ENCODE results near the gene TMEM30A.

TMEM30A gene

DNA sequence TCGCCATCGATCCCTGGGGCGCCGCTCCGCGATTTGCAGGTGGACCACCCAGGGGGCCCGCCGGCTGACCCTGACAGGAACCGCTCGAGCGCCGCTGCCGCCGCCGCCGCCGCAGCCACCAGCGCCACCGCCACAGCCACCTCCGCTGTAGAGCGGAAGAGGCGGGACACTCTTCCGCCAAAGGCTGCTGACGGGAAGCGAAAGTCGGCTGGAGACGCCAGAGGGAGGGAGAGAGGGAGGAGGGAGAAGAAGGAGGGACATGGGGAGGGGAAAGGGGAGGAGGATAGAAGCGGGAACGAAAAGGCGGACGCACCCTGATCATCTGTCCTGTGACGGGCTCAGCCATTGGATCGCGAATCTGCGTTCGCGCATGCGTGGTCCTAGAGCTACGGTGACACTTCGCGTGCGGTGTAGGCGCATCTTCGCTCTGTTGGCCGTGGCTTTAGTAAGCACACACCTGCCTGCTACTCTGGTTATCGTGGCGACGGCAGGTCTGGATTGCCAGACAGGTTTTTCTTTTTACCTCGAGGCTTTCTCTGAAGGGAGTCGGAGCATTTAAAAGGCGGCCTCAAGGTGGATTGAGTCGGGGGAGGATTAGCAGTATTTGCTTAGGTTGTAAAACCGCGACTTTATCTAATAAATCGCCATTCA, at the start of gene TMEM30A:
Gene TMEM30A (minus strand): TSS at position 161 of the 651 bp plus-strand sequence. CDS start 154 bp downstream, at position 7.
- DNase-seq (ENCODE audit: low read depth): peak; percentile 99

DNA sequence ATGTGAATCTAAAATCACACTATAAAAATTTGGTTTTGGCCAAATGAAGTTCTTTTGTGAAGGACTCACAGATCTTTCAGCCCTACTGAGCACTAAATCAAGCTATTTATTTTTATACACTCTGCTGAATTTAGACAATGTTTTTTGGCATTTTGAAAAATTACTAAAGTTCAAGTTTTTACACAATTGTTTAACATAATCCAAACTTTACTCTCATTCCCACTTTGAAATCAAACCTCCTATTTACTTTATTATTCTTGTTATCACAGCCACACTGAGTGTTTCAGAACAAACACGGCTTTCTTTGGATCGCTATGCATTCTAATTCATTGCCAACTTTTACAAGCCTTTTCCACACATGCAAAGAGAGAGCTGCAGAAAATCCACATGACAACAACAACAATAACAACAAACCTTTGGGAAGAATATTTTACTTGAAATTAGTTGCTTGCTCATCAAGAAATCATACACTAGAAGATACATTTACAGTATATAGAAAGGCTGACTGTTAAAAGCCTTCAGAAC, 49.1 kb upstream of the TMEM30A start:
- DNase-seq (ENCODE audit: low read depth): peak; percentile 6

DNA sequence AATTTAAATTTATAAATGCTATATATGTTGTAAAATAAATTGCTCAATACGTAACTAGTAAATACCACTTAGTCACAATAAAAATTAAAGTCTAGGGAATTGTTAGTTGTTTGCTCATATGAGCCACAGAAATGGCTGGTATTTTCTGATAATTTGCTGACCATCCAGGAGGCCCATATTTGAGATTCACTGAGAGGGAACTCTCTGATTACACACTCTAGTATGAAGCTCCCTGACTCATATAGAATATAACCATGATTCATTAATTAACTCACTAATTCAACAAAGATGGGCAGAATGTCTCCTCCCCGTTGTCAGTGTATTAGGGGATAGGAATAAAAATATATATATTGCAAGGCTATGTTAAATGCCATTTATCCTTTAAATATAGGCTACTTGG, 46.6 kb upstream of the TMEM30A start:
- DNase-seq (ENCODE audit: low read depth): peak; percentile 88

DNA sequence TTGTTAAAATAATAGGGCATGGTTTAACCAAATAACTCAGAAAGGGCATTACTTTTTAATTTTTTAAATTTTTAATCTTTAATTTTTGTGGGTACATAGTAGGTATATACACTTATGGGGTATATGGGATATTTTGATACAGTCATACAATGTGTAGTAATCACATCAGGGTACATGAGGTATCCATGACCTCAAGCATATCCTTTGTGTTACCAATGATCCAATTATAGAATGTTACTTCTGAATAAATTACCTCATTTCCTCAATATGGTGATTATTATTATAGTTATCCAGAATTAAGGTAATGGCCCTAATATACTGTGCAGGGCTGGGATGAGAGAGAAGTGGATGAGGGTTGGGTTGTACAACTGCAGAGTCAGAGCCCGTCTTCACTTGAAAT, 45.1 kb upstream of the TMEM30A start:
- DNase-seq (ENCODE audit: low read depth): no peak

DNA sequence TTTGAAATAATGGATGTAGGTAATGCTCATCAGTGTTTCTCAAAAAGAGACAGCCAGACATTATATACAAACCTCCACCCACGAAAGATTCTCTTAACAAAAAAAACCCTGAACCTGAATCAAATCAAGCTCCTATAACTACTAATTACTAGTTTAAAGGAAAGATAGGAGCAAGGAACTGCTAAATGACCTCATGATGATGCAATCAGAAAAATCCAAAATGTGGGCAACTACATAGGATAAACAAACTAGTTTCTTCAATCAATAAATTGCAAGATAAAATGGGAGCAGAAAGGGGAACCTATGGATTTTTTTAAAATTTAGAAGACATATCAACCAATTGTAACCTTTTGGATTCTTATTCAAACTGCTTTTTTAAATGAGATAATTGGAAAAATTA, 43.2 kb upstream of the TMEM30A start:
- no peak for DNase-seq (ENCODE audit: low read depth)

DNA sequence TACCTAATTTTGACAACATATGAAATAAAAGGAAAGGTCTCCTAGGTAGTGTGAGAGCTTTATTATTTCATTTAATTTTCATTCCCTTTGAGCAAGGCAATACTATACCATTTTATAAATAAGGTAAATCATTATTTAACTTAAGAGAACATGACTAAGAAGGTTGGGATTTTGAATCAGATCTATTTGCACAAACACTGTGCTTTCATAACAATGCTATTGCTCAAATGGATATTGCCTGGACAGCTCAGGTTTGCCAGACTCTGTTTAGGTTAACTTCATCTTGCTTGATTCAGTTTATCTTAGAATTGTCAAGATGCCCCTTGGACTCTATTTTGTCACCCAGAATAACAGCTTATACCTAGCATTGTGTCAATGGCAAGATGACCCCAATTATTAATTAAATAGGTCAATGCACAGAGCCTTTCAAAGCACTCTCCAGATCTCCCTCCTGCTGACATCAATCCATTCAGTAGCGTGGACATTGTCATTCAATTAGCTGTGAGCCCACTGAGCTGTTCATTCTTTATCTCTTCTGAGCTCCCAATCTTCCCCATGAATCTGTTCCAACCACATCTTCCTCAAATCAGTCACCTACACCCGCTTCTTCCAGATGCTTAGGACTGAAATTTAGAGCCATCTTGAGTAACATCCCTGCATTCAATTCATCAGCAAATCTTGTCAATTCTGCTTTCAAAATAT, 42.1 kb upstream of the TMEM30A start:
- peak; percentile 46 for DNase-seq (ENCODE audit: low read depth)

DNA sequence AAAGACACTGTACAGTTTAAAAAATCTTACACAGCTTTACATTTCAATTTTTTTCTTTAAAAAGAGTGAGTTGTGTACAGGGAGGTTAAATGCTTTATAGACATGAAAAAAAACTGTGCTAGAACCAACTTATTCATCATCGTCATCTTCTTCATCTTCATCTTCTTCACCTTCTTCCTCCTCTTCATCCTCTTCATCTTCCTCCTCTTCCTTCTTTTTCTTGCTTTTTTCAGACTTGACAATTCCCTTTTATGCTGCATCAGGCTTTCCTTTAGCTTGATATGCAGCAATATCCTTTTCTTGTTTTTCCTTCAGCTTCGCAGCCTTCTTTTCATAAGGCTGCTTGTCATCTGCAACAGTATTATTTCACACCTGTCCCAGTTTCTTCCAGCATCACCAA, 34.3 kb upstream of the TMEM30A start:
- DNase-seq (ENCODE audit: low read depth): no peak

DNA sequence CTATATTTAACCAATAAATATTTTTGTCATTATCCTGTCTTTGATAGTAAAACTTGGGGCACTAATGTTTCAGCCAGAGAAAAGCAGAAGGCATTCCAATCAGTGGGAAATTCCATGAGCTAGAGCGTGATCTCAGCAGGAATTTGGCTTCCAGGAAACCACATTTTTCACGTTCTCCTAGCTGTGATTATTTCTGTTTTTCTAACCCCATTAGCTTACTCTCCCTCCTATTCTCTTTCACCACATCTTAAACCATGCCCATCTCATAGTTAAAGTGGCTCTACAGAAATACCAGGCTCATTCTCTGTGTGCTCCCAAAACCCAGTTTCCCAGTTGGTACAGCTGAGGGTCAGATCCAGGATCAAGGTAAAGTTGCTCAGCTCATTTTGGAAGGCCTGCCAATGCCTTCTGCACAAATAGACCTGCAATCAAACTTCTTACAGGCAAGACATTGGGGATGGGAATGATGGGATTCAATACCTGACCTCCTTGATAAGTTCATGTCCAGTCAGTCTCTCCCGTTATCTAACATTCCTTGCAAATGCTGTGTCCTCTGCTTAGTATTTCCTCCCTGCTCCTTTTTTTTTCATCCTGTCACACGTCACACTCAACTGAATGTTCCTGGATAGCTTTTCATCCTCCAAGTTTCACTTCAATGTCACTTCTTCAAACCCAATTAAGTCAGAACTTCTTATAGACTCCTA, 33.1 kb upstream of the TMEM30A start:
- peak; percentile 48 for DNase-seq (ENCODE audit: low read depth)

DNA sequence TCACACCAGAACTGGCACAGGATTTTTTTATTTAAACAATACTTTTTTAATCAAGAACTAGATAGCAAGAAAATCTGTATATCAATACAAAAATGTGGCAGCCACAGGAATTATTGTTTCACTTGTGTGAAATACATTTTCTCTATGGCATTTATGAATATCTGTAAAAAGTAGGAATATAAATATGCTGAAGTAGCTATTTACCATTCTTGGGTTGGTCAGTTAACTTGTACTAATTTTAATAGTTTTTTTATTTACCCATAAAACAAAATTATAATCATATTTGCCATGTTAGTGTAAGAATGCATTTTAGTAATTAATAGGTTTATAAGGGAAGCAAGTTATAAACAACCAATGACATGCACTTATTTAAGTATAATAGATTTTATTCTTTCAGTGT, 31.4 kb upstream of the TMEM30A start:
- no peak for DNase-seq (ENCODE audit: low read depth)

DNA sequence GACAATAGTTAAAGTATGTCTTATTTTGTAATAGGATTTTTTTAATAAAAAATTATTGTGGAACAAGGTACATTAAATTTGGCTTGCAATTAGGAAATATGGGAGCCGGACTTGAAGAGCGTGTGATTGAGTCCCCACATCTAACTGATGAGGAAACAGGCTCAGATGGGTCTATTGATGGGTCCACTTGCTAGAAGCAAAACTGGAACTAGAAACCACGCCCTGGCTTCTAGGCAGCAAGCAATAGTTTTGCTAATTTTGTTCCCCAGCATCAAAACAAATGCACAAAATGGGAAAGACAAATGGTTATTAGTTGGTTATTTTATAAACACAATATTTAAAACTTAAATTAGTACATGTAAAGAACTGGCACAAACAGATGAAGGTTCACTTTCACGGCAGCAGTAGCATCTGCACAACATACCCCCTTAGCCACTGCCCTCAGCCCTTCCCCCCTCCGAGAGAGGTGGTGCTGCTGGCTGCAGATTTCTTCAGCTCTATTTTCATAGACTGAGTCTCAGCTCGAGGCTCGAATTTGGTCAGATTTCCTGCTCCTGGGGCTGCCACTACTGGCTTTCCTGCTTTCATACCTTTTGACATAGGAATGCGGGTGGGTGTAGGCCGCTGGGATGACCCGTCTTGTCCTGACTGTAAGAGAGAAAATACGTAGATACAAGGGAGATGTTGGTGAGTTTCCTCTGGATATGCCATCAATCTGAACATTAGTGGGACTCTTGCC, 23.8 kb upstream of the TMEM30A start:
- DNase-seq (ENCODE audit: low read depth): no peak

DNA sequence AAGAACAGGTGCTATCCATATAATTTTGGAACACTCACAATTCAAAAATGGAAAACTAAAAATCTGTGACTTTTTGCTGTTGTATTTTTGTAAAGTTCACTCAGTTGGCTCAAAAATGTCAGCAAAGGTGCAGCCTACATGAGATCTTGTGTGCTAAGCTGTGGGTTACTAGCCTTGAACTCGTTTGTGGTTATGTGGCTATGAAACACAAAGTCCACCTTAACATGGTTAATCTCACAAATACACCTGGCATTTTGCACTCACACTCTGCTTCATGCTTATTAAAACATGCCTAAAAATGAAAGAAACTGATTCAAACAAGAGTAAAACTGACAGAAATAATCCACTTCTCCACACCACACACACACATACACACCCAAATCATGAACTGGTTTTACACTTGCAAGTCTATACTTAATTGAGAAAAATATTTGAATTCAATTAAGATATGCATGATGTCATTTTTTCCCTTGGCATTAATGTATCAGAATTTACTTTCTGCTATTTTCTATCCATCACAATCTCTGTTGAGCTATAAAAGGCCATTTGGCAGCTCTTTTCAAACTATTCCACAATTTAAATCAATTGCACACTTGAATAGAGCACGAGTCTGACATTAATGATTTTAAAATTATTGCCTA, 22.9 kb upstream of the TMEM30A start:
- no peak for DNase-seq (ENCODE audit: low read depth)

DNA sequence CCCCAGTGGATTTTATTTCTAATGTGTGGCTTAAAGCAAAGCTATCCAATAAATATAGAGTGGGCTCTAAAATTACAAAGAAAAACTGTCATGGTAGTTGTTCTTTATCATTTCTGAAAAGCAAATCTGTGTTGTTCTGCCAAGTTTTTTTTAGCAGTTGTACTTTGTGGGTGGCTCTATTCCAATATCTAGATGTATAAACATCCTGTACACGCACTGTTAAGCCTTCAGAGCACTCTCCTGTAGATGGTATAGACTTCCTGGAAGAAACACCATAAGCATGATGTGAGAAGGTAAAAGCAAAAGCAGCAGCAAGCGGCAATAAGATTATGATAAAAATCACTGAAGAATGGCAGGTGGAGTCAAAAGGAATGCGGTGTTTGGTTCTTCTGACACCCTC, 21.5 kb upstream of the TMEM30A start:
- DNase-seq (ENCODE audit: low read depth): no peak

DNA sequence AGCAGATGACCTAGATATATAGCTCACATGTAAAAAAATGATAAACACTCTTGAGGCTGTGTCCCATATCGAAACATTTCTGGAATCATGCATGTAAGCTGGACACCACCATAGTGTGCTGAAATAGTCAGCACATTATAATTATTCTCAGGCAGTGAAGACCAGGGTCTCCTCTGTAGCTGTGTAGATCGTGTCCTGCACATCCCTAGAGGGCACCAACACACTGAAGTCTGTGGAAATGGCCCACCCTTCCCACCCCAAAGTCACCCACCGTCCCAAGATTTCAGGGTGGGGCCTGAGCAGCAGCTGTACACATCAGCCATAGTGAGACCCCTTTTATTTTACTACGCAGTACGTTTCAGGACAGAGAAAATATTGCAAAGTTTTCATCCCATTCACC, 21.0 kb upstream of the TMEM30A start:
- DNase-seq (ENCODE audit: low read depth): no peak

DNA sequence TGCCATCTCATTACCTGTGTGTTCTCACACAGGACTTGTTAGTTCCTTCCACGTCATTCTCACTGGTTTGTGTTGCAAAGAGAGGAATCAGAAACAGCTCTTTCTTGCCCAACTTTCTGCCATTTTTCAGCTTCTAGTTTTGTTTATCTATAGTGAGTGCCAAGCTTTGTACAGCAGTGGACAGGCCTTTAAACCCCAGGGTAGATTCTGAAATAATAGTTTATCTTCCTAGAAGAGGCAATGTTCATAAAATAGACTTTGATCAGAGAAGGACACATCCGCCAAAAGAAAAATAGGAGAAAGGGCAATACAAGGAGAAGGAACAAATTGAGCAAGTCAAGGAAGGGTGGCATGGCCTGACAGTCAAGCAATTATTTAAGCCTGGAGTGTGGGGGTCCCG, 17.7 kb upstream of the TMEM30A start:
- no peak for DNase-seq (ENCODE audit: low read depth)

DNA sequence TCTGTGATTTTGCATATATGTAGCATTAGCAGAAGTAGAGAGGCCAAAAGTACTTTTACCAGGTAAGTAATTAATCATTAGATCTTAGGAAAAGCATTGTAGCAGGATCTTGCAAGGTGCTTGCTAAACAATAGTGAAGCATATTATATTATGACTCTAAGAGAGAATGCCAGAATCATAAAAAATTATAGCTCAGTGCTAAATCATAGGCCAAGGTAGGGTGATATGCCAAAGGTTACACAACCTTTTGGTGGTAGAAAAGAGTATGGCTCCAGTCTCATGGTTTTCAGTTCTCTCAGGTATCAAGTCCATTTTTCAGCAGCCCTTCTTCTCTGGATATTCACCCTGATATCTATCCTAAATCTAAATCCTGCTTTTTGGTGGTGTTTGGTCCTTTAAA, 16.9 kb upstream of the TMEM30A start:
- no peak for DNase-seq (ENCODE audit: low read depth)

DNA sequence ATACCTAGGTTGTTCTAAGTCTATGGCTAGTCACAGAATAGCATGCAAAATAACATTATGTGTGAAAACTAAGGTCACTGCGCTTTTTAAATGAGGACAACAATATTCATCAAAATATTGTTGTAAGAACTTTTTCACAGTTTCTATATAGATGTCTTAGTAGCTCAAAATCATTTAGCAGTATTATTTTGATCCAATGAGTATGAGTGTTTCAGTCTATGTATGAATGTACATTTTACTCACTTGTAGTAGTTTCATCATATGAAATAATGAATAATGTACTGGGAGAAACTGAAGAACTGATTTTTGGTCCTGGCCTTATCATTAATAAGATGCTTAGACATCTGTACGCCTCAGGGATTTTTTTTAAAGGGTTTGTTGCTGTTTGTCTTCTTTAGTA, 16.5 kb upstream of the TMEM30A start:
- DNase-seq (ENCODE audit: low read depth): no peak

DNA sequence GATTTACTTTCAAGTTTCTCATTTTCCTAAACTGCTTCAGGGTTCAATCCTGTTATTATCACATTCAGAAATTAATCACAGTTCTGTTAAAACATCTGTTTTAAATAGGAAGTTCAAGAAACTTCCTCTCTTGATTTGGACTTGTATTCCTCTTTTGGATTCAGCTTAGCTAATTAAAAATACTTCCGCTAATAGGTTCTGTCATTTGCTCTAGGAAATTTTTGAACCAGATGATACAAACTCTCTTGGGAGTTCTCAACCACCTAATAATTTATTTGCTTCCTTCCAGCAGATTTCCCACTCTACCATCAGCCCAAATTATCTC, 15.9 kb upstream of the TMEM30A start:
- no peak for DNase-seq (ENCODE audit: low read depth)

DNA sequence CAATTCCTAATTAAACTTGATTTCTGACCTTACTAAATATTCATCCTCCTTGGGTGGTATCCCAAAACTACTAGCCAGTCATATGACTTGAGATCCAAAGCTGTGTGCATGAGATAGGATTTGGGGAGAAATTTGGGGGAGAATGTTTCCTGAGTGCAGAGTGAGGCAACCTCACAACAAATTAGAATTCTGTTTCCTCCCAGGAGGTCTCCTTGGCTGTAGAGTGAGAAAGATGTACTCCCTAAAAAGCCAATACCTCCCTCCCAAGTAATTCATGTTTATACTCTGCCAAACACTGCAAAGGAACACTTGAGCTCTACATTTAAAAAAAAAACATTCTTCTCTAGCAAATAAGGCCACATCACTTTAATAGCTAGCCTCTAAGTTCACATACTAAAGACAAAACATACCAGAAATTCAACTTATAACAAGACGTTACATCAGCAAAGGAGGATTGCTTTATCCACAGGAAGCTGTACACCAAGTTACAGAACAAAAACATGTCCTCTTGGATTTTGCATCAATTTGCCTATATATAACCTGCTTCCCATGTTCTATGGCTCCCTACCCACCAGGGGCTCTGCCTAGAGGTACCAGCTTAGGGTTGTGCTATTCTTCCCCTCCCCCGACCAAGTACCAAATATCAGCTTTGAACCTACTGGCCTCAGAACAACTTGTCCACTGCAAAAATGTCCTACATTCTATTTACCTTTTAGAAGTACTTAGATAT, 15.4 kb upstream of the TMEM30A start:
- DNase-seq (ENCODE audit: low read depth): no peak

DNA sequence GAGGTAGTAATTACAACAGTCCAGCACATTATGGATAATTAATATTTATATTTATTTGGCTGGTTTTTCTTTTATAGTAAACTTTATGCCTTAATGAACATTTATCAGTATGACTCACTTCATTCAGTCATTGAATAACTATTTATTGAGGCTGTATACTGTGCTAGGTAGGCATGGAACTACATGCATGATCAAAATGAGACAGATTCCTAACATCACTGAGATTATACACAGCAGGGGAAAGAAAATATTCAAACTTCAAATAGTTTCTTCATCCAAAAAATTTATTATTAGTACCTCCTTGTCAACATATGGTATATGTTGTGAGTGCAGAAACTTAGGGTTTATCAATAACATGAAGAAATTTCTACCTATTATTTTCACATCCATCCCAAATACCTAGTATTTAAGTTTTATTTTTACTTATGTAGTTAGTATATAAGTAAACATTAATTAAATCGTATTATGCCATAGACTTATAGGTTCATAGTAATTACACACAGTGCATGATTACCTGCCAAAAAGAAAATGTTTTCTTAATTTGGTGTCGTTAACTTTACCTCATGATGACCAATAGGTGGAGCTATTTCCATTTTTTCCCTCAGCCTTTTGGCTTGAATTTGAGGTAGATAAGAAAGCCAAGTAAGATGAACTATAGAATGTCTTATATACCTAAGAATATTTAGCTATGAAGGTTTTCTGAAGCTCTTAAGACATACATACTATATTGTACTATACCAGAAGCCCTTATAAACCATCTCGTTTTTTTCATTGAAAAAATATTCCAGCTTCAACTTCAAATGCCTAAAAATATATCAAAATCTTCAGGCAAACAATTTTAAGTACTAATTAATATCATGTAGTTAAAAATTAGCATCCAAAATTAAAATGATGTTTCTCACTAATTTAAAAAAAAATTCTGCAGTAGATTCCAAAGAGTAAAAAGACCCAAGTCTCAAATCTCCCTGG, 12.5 kb upstream of the TMEM30A start:
- DNase-seq (ENCODE audit: low read depth): peak; percentile 53

DNA sequence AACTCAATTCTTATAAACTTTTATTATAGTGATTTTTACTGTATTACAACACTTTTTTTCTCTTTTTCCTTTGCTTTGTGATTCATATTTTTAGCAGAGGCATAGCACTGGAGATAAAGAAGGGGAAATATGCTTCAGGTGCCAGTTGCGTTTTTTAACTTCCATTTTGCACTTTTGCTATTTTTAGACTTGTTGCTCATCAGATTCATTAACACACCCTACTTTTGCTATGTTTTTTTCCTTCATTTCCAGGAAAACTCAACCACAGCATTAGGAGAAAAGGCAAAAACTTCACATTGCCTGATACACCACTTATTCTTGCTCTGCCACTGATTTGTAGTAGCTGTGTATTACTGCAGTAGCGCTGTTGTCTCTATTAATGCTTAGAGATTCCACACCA, 8.0 kb upstream of the TMEM30A start:
- DNase-seq (ENCODE audit: low read depth): no peak

Measured in fibroblast of gingiva (primary cell).